IPS-NIHi11 (cell line): ENCODE measurements around the gene LTBP1.
"Not testable (repeated sequence)": the region's sequence is repeated elsewhere in the genome, so short reads cannot be mapped to it uniquely, and the experiment has no call there.

ENCODE experiments used
- DNase-seq: peaks from one replicate; pipeline ENCODE4 v3.0.0; 2012; ENCODE audit warnings: mixed read lengths, low spot score

The LTBP1 gene

DNA sequence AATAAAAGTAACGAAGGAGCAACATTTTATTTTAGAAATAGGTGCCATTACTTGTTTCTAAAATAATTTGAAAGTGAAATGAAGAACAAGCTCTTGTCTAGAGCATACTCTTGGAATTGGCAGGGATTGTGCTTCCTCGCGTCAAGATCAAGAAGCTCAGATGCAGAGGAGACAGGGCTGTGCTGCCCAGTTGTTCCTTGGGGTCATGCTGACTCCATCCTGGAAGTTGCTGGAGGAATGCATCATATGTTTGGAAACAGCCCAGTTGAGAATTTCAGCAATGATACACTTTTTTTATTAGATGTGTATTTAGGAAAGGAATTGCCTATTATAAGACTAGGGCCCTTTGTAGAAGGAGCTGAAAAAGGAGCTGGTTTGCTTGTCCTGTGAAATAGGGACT lies 17.2 kb downstream of the LTBP1 start:
- DNase-seq: no peak

DNA sequence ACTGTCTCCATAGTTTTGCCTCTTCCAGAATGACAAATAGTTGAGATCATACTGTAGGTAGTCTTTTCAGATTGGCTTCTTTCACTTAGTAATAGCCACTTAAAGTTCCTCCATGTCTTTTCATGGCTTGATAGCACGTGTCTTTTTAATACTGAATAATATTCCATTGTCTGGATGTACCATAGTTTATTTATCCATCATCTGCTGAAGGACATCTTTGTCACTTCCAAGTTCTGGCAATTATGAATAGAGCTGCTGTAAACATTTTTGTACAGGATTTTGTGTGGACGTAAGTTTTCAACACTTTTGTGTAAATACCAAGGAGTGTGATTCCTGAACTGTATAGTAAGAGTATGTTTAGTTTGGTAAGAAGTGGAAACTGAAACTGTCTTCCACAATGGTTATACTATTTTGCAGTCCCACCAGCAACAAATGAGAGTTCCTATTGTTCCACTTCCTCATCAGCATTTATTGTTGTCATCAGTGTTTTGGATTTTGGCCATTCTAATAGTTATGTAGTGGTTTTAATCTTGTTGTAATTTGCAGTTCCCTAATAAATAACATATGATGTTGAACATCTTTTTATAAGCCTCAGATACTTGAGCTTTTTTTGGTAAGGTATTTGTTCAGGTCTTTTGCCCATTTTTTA lies 18.9 kb downstream of the LTBP1 start:
- DNase-seq: no peak

DNA sequence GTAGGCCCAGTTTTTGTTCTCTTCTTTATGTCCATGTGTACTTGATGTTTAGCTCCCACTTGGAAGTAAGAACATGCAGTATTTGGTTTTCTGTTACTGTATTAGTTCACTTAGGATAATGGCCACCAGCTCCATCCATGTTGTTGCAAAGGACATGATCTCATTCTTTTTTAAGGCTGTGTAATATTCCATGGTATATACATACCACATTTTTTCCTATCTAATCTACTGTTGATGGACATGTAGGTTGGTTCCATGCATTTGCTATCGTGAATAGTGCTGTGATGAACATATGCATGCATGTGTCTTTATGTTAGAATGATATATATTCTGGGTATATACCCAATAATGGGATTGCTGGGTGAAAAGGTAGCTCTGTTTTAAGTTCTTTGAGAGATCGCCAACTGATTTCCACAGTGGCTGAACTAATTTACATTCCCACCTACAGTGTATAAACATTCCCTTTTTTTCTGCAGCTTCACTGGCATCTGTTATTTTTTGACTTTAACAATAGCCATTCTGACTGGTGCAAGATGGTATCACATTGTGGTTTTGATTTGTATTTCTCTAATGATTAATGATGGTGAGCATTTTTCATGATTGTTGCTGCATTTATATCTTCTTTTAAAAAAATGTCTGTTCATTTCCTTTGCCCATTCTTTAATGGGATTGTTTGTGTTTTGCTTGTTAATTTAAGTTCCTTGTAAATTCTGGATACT lies 22.9 kb downstream of the LTBP1 start:
- DNase-seq: no peak

DNA sequence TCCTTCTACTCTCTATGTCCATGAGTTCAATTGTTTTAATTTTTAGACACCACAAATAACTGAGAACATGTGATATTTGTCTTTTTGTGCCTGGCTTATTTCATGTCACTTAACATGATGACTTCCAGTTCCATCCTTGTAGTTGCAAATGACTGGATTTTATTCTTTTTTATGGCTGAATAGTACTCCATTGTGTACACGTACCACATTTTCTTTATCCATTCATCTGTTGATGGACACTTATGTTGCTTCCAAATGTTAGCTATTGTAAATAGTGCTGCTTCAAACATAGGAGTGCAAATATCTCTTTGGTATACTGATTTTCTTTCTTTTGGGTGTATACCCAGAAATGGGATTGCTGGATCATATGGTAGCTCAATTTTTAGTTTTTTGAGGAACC lies 27.0 kb downstream of the LTBP1 start:
- not testable (repeated sequence) for DNase-seq

DNA sequence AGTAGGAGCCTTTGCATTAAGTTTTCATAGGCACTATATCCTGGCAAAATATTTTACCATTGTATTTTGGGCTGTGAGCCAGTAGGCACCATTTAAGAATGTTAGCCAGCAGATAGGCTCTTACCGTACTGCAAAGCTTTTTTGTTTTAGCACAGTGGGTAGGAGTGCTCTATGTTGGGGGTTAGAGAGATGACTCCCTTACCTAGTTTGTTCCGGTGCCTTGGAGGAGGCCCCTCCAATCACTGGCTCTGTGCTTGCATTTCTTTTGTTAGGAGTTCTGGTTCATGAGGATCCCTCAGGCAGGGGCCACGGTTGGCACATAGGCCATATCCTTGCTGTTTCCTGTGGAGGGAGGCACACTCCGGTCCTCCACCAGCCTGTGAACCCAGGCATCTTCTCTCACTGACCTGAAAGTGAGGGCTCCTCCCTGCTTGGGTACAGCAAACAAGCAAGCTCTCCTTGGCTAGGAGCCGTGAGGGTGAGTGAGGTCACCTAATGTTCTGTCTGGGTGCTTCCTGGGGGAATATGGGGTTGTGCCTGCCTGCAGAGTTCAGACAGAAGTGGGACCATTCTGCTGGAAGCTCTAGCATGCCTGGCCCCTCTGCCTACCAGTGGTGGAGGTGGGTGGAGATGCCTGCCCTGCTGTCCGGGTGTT lies 29.8 kb downstream of the LTBP1 start:
- DNase-seq: no peak

DNA sequence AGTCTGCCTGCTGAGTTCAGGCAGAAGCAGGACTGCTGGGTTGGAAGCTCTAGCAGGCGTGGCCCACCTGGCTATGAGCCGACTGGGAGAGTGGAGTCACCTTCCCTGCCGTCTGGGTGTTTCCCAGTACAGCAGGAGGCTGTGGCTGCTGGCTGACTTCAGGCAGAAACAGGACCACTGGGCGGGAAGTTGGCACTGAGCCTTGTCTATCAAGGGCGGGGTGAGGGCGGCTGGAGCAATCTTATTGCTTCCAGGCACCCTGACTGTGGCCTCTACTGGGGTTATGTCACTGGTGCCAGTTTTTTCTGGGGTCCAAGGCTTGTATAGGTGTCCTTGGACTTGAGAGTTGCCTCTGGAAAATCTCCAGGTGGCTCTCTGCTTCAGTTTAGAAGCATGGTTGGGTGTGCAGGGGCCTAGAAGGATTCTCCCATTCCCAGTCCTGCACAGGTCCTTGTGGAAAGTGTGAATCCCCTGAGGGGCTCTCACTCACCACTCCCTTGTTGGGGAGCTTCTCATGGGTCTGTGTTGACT lies 30.5 kb downstream of the LTBP1 start:
- peak; percentile 65 for DNase-seq

DNA sequence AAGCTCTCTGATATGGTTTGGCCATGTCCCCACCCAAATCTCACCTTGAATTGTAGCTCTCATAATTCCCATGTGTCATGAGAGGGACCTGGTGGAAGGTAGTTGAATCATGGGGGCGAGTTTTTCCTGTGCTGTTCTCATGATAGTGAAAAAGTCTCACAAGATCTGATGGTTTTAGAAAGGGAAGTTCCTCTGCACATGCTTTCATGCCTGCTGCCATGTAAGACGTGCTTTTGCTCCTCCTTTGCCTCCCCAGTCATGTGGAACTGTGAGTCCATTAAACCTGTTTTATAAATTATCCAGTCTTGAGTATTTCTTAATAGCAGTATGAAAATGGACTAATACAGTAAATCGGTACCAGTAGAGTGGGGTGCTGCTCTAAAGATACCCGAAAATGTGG lies 34.9 kb downstream of the LTBP1 start:
- no peak for DNase-seq

DNA sequence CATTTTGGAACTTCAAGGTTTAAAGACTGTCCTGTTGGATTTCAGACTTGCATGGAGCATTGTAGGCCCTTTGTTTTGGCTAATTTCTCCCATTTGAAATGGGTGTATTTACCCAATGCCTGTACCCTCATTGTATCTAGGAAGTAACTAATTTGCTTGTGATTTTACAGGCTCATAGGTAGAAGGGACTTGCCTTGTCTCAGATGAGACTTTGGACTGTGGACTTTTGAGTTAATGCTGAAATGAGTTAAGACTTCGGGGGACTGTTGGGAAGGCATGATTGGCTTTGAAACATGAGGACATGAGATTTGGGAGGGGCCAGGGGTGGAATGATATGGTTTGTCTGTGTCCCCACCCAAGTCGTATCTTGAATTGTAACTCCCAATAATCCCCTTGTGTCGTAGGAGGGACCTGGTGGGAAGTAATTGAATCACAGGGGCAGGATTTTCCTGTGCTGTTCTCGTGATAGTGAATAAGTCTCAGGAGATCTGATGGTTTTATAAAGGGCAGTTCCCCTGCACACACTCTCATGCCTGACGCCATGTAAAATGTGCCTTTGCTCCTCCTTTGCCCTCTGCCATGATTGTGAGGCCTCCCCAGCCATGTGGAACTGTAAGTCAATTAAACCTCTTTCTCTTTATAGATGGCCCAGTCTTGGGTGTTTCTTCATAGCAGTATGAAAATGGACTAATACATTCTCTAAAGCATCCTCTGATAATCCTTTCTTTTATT lies 36.6 kb downstream of the LTBP1 start:
- DNase-seq: not testable (repeated sequence)

DNA sequence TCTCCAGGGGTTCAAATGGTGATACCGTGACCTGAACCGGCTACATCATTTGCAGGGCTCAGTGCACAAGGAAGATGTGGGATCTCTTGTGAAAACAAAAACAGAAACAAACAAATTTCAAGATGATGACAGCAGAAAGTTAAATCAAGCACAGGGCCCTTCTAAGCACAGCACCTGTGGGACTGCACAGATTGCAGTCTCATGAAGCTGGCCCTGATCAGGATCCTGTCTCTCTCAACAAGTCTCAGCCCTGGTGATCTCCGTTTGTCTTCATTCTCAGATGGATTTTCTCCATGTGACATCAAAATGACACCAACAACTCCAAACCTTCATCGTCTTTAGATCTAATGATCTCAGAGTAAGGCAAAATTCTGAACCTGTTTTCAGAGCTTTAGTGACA lies 39.7 kb downstream of the LTBP1 start:
- no peak for DNase-seq

DNA sequence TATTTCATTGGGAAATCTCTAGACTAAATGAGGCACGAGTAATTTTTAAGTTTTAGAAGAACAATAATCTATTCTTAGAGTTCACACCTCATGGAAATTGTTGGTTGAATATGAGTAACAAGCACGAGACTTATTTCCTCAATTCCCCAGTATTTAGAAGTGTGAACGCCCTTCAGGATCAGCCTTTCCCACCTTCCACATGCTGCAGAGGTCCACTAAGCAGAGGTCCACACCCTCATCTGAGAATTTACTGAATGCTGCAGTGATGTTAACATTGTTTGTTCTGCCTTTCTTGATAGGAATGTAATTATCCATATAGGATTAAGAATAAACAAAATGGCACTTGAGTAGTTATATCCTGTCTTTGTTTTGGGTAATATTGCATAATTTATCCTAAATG lies 41.8 kb downstream of the LTBP1 start:
- DNase-seq: no peak

DNA sequence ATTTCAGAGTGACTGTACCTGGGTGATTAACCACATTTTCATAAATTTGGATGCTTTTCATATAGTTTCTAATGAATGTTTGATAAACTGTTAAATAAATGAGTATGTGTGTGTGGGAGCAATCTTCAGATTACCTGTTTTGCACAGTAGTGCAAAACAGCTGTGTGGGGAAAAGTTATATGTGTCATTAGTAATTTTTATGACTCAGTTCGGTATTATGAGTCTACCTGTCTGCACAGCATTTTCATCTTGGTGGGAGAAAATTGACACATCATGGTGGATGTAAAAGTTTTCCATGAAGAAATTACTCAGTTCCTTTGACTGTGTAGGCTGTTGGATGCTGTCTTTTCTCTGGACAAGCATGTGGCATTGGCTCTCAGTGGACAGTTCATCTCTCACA lies 43.8 kb downstream of the LTBP1 start:
- no peak for DNase-seq

DNA sequence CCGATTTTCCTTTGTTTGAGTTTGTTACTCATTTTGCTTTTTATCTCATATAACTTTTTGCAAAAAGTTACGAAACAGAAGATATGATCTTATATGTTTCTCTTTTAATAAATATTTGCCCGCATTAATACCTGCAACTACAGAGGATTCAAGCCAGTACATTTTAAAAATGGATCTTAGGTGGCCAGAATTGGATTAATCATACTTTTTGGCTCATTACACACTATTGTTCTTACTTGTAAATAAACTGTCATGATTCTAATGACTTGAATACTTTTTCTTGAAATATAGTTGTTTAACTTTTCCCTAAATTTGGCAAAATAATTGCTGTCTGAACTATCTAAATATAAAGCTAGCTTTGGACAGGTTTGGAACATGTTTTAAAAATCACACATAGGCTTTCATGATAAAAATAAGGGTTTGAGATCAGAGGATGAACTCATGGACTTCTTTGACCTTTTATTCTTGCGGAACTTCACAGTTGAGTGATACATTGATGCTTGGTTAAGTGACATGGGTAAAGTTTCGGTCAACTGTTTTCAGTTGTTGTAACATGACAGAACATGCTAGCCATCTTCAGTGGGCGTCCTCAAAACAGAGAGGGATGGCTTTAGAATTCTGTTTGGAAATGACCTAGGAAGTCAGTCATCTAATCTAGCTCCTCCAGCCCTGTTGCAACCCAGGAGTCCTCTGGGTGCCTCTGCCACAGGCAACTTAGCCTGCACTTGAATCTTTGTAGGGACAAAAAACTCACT lies 44.5 kb downstream of the LTBP1 start:
- no peak for DNase-seq

DNA sequence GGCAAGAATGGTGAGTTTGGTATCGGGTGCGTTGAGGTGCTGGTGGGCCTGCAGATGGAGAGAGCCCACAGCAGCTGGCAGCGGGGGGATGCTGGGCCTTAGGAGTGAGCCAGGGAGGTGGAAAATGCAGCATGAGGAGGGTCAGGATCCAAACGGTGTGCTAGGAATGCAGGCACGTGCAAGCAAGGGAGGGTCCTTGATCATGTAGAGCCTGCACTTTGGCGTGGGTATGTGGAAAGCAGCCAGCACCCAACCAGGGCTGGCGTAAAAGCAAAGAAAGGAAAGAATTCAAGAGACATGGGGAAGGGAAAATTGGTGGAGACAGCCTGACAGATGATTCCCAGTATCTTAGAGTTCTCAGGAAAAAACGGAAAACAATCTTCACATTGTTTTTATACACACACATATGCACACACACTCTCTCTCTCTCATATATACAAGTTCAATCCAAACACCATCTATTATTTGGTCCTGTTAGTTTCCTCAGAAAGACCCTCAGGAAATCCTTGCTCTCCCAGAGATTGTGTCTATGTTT lies 46.3 kb downstream of the LTBP1 start:
- no peak for DNase-seq

DNA sequence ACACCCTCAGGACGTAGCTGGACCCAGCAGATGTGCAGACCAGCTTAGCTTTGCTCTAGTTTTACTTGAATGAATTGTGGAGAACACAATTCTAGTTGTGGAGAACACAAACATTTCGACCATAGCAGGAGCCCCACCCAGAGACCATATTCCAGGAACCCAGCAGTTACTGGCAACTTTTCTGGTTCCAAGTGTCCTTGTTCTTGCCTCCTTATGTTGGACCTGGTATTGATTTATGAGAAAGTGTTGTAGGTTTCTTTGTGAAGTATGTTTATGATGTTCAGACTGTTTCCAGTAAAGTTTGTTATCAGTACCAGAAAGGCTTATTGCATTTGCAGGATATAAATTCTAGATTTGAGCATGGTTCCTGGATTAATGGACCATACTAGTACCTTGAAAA lies 51.0 kb downstream of the LTBP1 start:
- no peak for DNase-seq

DNA sequence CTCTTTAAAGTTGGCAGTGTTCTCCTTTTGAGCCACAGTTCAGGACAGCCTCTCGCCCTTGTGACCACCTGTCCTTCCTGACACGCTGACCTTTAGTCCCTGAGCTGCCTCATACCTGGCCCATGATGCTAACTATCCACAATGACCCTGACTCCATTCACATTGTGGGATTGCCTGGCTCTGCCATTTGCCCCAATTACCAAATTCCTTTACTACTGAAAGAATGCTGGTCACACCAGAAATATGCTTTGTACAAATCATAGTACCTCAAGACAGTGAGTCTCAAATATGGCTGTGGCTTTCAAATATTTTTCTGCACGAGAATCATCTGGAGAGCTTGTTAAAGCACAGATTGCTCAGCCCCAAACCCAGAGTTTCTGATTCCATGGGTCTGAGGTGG lies 54.2 kb downstream of the LTBP1 start:
- no peak for DNase-seq

DNA sequence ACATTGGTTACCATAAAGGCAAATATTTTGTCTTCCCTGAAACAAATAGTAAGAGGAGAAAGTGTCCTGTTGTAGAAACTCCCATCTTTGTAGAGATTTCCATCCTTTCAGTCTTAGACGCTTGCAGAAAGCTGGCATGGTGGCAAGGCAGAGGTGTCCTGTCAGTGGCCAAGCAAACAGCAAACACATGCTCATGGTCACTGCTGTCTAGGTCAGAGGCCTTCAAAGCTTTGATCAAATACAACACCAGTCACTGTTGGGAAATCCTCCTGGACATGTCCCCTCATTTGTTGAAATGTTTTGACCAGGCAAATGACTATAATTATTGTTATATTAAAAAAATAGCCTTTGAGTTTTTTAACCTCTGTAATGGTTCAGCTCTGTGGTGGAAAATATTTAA lies 55.1 kb downstream of the LTBP1 start:
- no peak for DNase-seq

DNA sequence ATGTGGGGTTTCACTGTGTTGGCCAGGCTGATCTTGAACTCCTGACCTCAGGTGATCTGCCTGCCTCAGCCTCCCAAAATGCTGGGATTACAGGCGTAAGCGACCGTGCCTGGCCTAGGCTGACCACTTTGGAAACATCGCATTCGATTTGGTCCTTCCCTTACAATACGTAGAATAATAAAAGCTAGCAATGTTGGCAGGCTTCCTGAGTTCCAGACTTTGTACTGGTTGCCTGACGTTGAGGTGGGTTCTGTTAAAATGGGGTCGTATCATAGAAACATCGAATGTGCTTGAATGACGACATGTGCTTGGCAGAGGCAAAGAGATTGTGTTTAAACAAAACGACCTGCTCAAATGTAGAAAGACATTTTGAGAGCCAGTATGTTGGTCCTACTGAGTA lies 56.1 kb downstream of the LTBP1 start:
- no peak for DNase-seq

DNA sequence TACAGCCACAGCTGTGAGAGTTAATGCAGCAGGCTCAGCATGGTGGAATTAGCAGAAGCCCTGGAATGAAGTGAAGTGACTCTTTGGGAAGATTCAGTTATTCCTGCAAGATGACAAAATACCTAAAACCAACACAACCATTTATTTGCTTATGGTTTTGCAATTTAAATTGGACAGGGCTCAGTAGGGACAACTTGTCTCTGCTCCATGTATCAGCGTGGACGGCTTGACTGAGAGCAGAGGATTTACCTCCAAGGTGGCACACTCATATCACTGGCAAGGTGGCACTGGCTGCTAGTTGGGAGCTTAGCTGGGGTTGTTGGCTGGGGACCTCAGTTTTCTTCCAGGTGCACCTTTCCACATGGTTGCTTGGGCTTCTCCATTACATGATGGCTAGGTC lies 58.3 kb downstream of the LTBP1 start:
- DNase-seq: no peak

DNA sequence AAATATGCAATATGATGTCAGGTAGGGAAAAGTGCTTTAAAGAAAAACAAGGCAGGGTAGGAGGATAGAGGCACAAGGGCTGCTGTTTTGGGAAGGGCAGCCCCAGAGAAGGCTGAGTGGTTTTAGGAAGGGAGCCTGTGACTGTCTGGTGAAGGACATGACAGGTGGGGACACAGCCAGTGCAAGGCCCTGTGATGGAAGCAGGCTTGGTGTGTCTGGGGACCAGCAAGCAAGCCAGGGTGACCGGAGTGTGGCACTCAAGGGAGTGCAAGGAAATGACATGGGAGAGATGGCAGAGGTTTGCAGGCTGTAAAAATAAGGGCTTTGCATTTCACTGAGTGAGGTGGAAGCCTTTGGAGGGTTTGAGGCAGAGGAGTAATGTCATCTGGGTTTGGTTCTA lies 62.0 kb downstream of the LTBP1 start:
- DNase-seq: no peak

DNA sequence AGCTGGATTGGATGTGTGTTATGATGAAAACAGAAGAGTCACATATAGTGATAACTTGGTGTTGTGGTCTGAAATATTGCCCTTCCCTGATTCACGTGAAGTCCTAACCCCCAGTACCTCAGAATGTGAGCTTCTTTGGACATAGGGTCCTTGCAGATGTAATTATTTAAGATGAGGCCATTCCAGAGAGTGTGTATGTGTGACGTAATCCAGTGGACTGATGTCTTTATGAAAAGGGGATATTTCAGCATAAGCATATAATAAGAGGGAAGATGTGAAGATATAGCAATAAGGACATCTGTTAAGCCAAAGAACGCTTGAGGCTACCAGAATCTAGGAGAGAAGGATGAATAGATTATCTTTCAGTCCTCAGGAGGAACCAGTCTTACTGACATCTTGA lies 62.5 kb downstream of the LTBP1 start:
- no peak for DNase-seq

DNA sequence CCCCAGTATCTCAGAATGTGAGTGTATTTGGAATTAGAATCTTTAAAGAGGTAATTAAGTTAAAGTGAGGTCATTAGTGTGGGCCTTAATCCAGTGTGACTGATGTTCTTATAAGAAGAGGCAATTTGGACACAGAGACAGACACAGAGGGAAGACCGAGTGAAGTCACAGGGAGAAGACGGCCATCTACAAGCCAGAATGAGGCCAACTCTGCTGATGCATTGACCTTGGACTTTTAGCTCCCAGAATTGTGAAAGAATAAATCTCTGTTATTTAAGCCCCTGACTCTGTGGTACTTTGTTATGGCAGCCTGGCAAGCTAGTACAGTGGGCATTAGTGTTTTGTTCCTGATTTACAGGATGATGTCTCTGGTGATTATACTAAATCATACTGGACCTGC lies 64.6 kb downstream of the LTBP1 start:
- DNase-seq: no peak

DNA sequence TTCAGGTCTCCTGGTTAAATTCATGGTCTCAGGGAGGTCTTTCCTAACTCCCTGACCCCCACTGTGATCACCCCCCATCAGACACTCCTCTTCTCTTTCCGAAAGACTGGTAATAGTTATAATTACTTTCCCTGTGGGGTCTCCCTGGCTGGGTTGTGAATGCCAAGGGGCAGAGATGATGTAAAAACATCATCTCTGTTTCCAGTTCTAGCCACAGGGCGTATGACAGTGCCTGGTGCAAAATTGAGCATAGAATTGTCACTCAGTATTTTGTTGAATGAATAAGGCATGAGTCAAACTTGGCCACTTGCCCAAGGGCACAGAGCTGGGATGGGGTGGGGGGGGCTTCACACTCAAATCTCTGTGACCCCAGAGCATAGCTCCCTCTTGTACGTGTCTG lies 65.2 kb downstream of the LTBP1 start:
- no peak for DNase-seq
